Measurements from ENCODE around the gene RIMKLB. TPM values are rescaled to one million over a fixed set of nuclear protein-coding genes. Genes with fewer than 3 reads are reported as not detected.

Gene RIMKLB
- polyA plus RNA-seq, 2 of the 4 experiments (the other 2 are of a cell fraction) = 21.0 to 43.8 TPM

- TF ChIP-seq HMGXB4 (CRISPR knock-in tag; IDR thresholded peaks at IDR 0.05; ENCODE audit: borderline replicate concordance) (no peak), KDM1A (IDR thresholded peaks at IDR 0.05; ENCODE audit: low read depth) (no peak), MYC (IDR thresholded peaks at IDR 0.05; ENCODE audit: borderline replicate concordance, low read length) (no peak), JUN (IDR thresholded peaks at IDR 0.05) (no peak), HDAC2 (IDR thresholded peaks at IDR 0.05) (no peak), HES2 (IDR thresholded peaks at IDR 0.05) (no peak)
These were observed 42.4 kb upstream of the RIMKLB start (continued) for GRCh38 chr12:8655421-8655820.

GRCh38 chr12:8658346-8658745 is 39.4 kb upstream of the RIMKLB start:
- no peak for TF ChIP-seq RARB (CRISPR knock-in tag; IDR thresholded peaks at IDR 0.05)
- TF ChIP-seq HMGXB4 (CRISPR knock-in tag; IDR thresholded peaks at IDR 0.05; ENCODE audit: borderline replicate concordance) = no peak
- no peak for TF ChIP-seq MAX (IDR thresholded peaks at IDR 0.05)
- no peak for TF ChIP-seq NPAS2 (CRISPR knock-in tag; IDR thresholded peaks at IDR 0.05; ENCODE audit: borderline replicate concordance)
- TF ChIP-seq EP300 (IDR thresholded peaks at IDR 0.05) = no peak
- no peak for TF ChIP-seq KDM5A (IDR thresholded peaks at IDR 0.05)
- TF ChIP-seq CEBPB (IDR thresholded peaks at IDR 0.05) = no peak
- no peak for TF ChIP-seq HEYL (CRISPR knock-in tag; IDR thresholded peaks at IDR 0.05)
- TF ChIP-seq RCOR1 (IDR thresholded peaks at IDR 0.05; ENCODE audit: low read depth, low read length) = no peak
- TF ChIP-seq PHF8 (IDR thresholded peaks at IDR 0.05; ENCODE audit: borderline replicate concordance, low read depth) = no peak
- TF ChIP-seq MAFK (IDR thresholded peaks at IDR 0.05; ENCODE audit: partially characterized antibody) = no peak
- no peak for TF ChIP-seq HOXA7 (CRISPR knock-in tag; IDR thresholded peaks at IDR 0.05)
- TF ChIP-seq REST (IDR thresholded peaks at IDR 0.05) = no peak
- H3K4me1 ChIP-seq = no peaks in the 10 kb centered on the region; the same call in 2 of the 3 replicates
- no peak overlapping the region for H3K27ac ChIP-seq
- WGBS (ENCODE audit: missing lambda C conversion rate) = 38% methylated on average over 1 of the region's 1 CpG
- CTCF ChIA-PET = interaction anchor here (0.5 to 3.3 kb wide), 12 partner anchors 12 to 394 kb away, joined by 3 to 38 read pairs (median 8); no protein-coding TSS in a partner anchor
- H3K4me2 ChIP-seq = no peak overlapping the region
- H3K4me3 ChIP-seq = no peak overlapping the region
- no peaks in the 10 kb centered on the region for H3K9me3 ChIP-seq
- POLR2A ChIA-PET = interaction anchor here (0.6 kb wide), 1 partner anchor 711 kb away, joined by 3 read pairs; no protein-coding TSS in a partner anchor
- ATAC-seq (no peak), FAIRE-seq (no peak), DNase-seq (ENCODE audit: low read depth in 1 of 2, low spot score in 1 of 2) (no peak)

Data from A549 (cell line).